EH (cell line): ENCODE measurements around the gene RNU6-9.

Source experiments
- DNase-seq: peaks from one replicate; pipeline ENCODE4 v3.0.0-alpha.2; 2015; ENCODE audit warnings: low read depth

The RNU6-9 gene

DNA sequence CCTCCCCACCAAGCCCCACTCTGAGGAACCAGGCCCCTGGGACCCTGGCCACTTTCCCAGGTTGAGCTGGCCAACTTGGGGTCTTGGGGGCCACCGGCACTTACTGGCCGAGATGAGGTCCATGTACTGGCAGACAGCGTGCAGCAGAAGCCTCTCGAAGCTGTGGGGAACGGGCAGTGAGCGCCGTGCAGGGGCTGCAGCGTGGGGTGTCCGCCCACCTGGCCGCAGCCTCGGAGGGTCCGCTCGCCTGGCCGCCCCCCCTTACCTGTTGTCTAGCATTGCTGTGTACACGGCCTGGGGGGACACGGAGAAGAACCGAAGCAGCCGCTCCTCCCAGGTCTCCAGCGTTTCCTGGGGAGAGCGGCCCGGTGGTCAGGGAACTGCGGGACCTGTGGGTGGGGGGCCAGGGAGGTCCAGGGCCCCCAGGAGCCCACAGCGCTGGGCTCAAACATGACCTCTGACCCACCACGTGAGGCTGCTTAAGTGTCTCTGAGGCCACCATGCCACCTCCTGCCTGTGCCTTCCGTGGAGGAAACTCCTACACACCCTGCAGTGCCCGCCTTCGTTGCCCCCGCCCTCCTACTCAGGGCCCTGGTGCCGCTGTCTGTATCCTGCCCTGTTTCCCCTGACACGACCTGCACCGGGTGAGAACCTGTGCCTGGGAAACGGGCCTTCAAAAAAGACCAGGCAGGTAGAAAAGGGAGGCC lies 6.2 kb downstream of the RNU6-9 start:
- DNase-seq, result no peak

DNA sequence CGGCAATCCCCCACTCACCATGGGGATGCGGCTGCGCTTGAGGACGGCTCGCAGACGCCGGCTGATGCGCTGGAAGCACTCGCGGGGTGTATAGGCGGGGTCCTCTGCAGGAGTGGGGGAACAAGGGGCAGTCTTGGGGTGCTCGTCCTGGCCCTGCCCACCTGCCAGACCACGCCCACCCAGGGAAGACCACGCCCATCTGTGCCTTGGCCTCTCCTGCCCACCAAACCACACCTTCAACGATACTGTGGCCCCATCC lies 6.7 kb downstream of the RNU6-9 start:
- no peak for DNase-seq

DNA sequence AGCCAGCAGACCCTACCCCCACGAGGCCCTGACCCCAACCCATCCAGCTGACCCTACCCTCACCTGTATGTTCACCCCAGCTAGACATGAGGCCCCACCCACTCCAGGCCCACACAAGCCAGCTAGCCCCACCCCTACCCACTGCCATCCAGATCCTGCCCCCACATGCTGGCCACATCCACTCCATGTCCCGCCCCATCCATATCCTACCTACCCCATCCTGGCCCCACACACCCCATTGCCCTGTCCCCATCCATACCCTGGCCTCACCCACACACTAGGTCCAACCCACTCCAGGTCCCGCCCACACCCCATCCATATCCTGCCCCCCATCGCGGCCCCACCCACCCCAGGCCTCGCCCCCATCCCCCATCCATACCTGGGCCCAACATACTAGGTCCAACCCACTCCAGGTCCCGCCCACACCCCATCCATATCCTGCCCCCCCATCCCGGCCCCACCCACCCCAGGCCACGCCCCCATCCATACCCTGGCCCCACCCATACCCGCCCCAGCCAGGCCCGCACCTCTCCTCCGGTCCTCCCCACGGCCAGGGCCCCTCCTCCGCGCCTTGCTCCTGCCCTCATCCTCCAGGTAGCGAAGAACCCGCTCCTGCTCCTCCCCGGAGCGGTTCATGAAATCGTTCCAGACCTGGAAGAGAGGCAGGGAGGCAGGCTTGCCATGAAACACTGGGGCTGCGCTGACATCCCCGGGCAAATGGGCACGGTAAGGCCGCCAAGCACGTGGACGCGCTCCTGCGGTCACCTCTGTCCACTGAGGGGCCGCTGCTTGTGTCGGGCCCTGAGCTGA lies 7.2 kb downstream of the RNU6-9 start:
- DNase-seq, result no peak

DNA sequence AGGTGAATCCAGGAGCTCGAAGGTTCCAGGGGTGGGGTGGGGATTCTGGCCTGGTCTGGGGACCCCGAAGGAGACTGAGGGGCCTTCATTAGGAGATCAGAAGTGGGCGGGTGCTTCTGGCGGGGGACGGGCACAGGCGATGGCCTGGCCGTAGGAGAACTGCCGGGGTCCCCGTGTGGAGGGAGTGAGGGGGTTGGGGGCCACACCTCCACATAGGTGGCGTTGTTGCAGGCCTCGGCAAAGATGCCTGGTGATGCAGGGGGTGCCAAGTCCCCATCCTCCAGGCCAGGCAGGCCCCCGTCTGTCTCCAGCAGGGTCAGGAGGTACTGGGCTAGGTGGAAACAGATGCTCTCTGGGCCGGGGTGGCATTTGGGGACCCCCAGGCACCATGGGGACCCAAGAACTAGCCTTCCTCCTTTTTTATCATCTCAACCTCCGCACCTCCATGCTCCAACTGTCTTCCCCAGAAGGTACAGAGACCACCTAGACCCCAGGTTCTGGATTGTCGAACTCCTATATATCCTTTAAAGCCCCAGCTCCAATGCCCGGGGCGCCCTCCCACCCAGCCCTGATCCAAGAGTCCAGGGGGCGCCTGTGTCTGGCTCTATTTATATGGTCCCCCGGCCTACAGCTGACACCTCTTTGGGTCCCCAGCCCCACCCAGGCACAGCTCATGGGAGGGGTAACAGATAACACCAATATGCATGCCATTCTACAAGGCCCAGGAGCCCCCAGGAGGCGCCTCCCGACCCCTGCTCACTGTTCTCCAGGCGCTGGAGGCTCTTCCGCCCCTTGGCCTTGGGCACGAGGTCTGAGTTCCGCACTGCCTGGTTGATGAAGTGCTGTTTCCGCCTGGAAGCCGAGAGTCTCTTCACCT lies 8.2 kb downstream of the RNU6-9 start:
- no peak for DNase-seq

DNA sequence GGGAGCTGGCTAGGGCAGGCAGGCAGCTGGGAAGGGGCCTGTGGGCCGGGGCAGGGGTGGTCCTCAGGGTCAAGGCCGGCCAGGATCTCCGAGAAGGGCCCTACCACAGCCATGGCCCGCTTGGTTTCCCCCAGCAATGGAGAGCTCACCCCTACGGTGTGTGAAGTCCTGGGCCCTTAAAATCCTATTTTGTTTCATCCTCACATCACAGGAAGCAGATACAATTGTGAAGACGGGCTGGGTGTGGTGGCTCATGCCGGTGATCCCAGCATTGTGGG lies 8.7 kb downstream of the RNU6-9 start:
- no peak for DNase-seq

DNA sequence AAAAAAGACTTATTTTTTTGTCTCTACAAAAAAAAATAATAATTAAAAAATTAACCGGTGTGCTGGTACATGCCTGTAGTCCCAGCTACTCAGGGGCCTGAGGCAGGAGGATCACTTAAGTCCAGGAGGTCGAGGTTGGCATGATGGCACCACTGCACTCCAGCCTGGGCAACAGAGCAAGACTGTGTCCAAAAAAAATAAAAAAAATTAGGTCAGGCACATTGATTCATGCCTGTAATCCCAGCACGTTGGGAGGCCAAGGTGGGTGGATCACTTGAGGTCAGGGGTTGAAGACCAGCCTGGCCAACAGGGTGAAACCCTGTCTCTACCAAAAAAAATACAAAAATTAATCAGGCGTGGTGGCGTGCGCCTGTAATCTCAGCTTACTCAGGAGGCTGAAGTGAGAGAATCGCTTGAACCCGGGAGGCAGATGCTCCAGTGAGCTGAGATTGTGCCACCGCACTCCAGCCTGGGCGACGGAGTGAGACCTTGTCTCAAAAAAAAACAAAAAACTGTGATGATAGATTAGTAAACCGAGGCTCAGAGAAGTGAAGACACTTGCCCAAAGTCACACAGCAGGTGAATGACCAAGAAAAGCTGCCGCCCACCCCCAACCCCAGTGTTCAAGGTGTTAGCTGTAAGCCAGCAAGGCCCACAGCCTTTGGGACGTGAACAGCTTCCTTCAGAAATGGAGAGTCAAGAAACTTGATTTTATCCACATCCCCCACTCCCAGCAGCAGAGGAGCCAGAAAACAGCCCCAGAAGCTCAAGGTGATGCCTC lies 9.4 kb downstream of the RNU6-9 start:
- no peak for DNase-seq

DNA sequence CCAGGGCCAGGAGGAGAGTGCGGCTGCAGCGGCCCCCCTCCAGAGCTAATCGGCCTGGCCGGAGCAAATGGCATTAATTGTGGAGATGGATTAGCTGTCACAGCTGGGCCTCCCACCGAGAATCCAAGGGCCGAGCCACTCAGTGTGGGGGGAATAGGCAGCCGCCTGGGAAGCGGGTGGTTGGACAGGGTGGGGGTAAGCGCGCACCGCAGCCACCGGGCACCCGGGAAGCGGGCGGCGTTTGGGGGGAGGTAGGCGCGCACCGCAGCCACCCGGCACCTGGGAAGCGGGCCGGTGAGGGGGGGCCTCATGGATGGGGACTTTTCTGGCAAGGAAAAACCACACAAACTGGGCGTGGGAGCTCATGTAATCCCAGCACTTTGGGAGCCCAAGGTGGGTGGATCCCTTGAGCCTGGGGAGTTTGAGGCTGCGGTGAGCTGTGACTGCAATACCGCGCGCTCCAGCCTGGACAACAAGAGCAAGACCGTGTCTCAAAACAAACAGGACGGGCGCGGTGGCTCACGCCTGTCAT lies 10.0 kb downstream of the RNU6-9 start:
- no peak for DNase-seq

DNA sequence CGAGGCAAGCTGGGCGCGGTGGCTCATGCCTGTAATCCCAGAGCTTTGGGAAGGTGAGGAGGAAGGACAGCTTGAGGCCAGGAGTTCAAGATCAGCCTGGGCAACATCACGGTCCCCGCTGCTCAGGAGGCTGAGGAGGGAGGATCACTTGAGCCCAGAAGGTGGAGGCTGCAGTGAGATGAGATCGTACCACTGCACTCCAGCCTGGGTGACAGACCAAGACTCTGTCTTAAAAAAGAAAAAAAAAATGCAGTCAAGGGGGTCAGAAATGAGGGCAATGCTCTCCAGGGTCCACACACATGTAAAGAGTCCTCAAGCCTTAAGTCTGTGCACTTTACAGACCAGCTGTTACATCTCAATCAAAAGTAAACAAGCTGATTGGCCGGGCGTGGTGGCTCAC lies 11.3 kb downstream of the RNU6-9 start:
- no peak for DNase-seq

DNA sequence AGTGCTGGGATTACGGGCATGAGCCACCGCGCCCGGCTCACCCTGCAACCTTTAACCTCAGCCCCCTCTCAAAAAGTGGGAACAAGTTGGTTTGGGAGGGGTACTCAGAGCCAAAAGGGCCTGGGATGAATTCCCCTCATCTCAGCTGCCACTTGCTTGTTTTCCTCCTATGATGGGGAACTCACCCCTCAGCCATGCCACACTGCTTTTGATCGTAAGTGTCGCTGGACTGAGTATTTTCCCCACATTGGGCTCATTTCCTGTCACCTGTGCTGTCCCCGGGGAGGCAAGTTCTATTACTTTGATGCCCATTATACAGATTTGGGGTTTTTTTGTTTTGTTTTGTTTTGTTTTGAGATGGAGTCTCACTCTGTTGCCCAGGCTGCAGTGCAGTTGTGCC lies 13.2 kb downstream of the RNU6-9 start:
- DNase-seq, result no peak

DNA sequence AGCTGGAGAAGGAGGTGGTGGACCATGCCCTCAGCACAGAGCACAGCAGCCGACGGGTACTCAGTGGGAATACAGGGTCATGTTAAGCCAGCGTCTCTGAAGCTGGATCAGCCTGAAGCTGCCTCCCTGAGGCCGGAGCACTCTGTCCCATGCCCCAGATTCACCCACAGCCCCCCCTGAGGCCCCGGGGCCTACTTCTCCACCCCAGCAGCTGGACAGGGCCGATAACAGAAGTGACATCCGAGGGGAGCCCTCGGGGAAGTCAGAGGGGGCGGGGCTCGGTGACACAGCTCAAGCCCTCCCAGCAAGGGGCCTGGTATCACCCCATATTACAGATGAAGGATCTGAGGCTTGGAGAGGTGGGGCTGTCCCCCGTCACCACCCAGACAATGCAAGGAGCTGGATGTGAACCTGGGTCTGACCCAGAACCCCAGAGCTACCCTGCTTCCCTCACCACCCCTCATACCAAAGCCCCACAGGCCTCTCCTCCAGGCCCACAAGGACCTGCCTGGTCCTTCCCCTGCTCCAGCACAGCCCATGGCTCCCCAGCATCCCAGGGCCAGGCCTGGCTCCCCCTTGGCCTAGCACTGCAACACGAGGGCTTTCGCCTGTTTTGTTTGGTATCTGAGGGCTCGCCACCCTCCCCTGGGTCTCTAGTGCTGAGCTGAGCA lies 14.0 kb downstream of the RNU6-9 start:
- no peak for DNase-seq

DNA sequence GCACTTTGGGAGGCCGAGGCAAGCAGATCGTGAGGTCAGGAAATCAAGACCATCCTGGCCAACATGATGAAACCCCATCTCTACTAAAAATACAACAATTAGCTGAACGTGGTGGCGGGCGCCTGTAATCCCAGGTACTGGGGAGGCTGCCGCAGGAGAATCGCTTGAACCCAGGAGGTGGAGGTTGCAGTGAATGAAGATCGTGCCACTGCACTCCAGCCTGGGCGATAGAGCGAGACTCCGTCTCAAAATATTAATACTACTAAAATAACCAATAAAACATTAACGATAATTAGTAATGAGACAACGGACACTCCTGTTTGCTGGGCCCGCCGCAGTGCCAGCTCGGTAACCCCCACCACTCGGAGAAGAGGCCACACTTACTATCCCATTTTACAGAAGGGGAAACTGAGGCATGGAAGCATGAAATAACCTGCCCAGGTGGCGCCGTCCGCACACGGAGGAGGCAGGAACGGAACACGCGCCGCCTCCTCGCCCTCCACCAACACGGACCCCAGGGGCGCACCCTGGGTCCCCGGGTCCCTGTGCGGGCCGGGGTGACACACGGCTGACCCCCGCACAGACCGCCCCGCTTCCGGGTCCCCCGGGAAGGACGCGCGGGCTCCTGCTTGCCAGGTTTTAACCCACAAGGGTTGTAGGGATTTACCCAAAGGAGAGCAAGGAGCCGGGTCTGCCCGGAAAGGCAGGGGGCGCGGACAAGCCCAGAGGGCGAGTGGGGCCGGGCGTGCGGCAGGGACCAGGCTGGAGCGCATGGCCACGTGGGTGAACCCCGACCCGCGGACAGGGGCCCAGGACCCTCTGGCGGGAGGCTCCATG lies 18.1 kb downstream of the RNU6-9 start:
- DNase-seq, result no peak

DNA sequence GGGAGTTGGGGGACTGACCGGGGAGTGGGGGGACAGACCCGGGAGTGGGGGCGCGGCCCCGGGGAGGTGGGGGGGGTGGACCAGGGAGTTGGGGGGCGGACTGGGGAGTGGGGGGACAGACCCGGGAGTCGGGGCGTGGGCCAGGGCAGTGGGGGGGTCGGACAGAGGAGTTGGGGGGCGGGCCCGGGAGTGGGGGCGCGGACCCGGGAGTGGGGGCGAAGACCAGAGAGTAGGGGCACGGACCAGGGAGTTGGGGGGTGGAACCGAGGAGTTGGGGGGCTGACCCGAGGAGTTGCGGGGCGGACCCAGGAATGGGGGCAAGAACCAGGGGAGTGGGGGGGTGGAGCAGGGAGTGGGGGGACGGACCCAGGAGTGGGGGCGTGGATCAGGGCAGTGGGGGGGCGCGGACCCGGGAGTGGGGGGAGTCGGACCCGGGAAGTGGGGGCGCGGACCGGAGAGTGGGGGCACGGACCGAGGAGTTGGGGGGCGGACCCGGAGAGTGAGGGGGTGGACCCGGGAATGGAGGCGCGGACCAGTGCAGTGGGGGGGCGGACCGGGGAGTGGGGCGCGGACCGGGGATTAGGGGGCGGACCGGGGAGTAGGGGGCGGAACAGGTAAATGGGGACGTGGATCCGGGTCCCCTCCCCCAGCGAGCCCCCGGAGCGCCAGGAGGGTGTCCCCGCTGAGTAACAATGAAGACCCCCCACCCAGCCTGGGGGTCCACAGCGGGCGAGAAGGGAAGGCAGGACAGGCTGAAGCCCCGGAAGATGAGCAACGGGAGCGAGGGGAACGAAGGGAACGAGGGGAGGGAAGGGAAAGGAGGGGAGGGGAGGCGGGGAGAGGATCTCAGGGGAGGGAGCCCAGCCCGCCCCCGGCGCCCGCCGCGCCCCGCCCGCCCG lies 19.1 kb downstream of the RNU6-9 start:
- no peak for DNase-seq

DNA sequence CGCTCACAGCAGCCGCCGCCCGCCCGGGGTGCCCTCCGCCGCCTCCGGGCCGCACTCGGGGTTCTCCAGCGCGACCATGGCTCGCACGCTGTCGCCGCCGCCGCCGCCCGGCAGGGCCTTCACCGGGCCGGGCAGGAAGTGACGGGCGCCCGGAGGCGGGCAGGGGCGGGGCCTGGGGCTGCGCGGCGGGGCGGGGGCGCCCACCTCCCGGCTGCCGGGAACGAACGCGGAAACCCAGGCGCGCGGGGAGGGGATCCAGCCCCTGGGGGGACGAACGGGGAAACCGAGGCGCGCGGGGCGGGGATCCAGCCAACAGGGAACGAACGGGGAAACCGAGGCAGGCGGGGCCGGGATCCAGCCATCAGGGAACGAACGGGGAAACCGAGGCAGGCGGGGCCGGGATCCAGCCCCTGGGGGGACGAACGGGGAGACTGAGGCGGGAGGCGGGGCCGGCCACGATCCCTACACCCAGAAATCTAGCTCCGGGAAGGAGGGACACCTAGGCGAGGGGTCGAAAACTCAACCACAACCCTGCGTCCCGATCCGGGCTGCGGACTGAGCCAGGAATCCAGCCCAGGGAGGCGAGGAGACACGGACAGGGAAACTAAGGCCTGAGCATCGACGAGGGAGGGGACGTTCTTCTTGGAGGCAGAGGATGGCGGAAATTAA lies 19.9 kb downstream of the RNU6-9 start, which contains the start of gene R3HDM4:
Gene R3HDM4, minus strand, starts transcription at position 140 of the 669 bp plus-strand sequence. Its CDS starts 62 bp downstream, at position 78.
- DNase-seq, result peak; percentile 70

DNA sequence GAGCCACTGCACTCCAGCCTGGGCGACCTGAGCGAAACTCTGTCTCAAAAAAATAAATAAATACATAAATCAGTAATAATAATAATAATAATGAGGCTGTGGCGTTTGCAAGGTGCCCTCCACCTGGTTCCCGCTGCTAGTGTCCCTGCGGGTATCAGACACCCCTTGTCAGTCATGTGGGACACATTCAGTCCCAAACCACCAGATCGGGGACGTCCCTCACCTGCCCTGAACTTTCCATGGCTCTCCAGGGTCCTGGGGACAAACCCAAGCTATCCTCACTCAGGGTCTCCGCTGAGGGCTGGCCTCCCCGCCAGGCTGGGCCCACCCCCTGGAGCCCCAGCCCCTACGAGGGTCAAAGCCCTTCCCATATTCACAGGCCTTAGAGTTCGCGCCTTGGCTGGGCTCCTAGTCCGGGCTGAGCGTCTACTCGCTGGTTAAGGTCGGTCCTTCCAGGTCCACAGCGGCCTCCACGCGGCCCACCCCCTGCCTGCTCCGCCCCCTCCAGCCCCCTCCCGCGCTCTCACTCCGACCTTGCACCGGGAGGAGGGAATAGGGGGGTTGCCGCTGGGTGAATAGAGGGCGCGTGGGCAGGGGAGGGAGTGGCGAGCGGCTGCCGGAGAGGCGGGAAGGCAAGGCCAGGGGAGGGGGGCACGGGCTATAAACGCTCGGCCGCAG lies 23.5 kb downstream of the RNU6-9 start:
- DNase-seq, result no peak

DNA sequence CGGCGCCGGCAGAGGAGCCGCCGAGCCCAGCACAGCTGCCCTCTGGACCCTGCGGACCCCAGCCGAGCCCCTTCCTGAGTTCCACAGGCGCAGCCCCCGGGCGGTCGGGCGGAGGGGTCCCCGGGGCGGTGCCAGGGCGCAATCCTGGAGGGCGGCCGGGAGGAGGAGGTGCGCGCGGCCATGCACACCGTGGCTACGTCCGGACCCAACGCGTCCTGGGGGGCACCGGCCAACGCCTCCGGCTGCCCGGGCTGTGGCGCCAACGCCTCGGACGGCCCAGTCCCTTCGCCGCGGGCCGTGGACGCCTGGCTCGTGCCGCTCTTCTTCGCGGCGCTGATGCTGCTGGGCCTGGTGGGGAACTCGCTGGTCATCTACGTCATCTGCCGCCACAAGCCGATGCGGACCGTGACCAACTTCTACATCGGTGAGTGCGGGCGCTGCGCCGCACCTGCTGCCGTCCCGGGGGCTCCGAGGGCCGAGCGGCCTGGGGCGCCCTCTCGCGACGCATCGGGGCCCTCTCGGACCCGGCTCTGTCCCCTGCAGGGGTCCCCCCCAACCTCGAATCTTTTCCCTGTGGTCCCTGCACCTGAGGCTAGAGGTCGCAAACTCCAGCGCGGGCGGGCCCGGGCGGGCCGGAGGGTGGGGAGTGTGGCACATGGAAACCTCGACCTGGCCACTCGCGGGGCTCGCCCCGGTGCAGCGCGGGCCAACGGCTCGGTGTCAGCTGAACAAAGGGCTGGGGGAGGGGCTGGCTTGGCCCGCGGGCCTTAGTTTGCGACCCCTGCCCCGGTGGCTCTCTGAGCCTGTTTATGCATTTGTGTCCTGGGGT lies 24.3 kb downstream of the RNU6-9 start, which contains the start of gene KISS1R:
Gene KISS1R, plus strand, starts transcription at position 11 of the 829 bp plus-strand sequence. Its CDS starts 170 bp downstream, at position 181.
- peak; percentile 33 for DNase-seq

DNA sequence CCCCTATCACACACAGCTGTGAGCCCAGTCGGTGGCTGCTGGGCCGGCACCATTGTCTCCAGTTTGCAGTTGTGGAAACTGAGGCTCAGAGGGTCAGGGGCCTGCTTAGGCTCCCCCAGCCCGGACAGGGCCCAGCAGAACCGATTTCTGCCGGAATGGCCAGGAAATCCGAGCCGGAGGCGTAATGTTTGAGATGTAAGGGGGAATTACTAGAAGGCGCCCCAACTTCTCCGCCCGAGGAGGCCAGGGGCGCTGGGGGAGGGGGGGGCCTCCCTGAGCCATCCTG lies 24.8 kb downstream of the RNU6-9 start:
- DNase-seq, result no peak

DNA sequence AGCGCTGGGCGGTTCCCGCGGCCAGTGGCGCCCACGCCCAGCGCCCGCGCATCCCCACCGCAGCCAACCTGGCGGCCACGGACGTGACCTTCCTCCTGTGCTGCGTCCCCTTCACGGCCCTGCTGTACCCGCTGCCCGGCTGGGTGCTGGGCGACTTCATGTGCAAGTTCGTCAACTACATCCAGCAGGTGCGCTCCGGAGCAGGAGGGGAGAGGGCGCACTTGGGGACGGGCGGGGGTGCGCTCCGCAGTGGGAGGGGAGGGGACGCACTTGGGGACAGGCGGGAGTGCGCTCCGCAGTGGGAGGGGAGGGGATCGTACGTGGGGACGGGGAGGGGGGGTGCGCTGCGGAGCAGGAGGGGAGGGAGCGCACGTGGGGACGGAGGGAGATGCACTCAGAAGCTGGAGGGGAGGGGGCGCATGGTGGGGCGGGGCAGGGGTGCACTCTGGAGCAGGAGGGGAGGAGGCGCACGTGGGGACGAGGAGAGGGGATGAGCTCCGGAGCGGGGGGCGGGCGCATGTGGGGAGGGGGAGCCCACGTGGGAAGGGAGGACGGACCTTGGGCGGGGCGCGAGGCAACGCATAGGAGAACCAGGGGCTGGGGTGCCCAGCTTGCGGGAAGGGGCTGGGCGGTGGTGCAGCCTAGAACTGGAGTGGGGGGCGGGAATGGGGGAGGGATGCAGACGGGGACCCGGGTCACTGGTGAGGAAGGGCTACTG lies 25.4 kb downstream of the RNU6-9 start:
- no peak for DNase-seq
